ENCODE data around the gene CD226.

DNA sequence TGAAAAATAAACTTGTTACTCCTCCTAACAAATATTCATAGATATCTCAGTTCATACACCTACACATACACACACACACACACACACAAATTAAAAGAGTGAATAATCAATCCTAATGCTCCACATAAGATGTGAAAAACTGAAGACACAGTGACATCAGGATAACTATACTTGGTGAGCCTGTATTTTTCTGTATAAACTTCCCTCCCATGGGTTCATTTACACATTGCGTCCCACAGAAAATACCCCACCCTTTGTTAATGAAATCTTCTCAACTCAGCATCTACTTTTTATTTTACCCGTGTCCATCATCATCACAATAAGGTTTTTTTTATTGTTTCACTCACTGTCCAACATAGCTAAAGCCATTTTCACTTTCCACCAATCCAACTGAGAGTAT lies 60.4 kb downstream of the CD226 start:
- no peak for TF ChIP-seq POLR2A (IDR thresholded peaks at IDR 0.05; ENCODE audit: low read depth, low read length)
- no peak for TF ChIP-seq TAF1 (IDR thresholded peaks at IDR 0.05; ENCODE audit: borderline replicate concordance, low read depth, low read length)
